OCI-LY3 (cell line): ENCODE results near the gene TPBGL.

Experiments
- H2AFZ ChIP-seq: fragments of 200-600, 300-600 bp; shearing (Covaris generic); 2 replicates; pipeline ENCODE4 v1.6.0; 2014; ENCODE audit warnings: antibody characterized with exemption, low read depth, low read length
- H3K27ac ChIP-seq: fragments of 200-600, 300-600 bp; sonication (generic); 2 replicates; pipeline ENCODE4 v1.5.1; 2014; ENCODE audit warnings: mild to moderate bottlenecking, low read length, moderate library complexity, mixed read lengths
- H3K27me3 ChIP-seq: fragments of 200-600, 300-600 bp; sonication (generic); 2 replicates; pipeline ENCODE4 v1.6.1; 2014; ENCODE audit warnings: low read depth, low read length, mixed read lengths
- H3K36me3 ChIP-seq: fragments of 200-600, 300-600 bp; sonication (generic); replicated peaks from 2 replicates; pipeline ENCODE3; 2014; ENCODE audit warnings: low read depth, low read length, mixed read lengths
- H3K4me1 ChIP-seq: fragments of 300-600, 200-600 bp; sonication (generic); 2 replicates; pipeline ENCODE4 v1.6.1; 2014; ENCODE audit warnings: low read length, mixed read lengths
- H3K4me2 ChIP-seq: fragments of 200-600, 300-600 bp; sonication (generic); 2 replicates; pipeline ENCODE4 v1.6.1; 2014; ENCODE audit warnings: low read length, mixed read lengths
- H3K4me3 ChIP-seq: fragments of 300-600, 200-600 bp; sonication (generic); 2 replicates; pipeline ENCODE4 v1.5.1; 2014; ENCODE audit warnings: antibody characterized with exemption, mild to moderate bottlenecking, low read length, moderate library complexity
- H3K79me2 ChIP-seq: fragments of 300-600, 200-600 bp; shearing (Covaris generic); 2 replicates; pipeline ENCODE4 v1.6.1; 2014; ENCODE audit warnings: mild to moderate bottlenecking, low read length, mixed read lengths
- H3K9ac ChIP-seq: fragments of 300-600, 200-600 bp; shearing (Covaris generic); 2 replicates; pipeline ENCODE4 v1.6.0; 2014; ENCODE audit warnings: mild to moderate bottlenecking, low read length, moderate library complexity
- H3K9me3 ChIP-seq: fragments of 200-600, 300-600 bp; shearing (Covaris generic); 2 replicates; pipeline ENCODE4 v1.6.1; 2014; ENCODE audit warnings: low read length, mixed read lengths; ENCODE audit not compliant: insufficient read depth
- H4K20me1 ChIP-seq: fragments of 200-600, 300-600 bp; sonication (generic); 2 replicates; pipeline ENCODE4 v1.6.1; 2016; ENCODE audit warnings: low read length, mixed read lengths; ENCODE audit not compliant: insufficient read depth
- CTCF ChIP-seq: fragments of 200-600, 300-600 bp; sonication (generic); IDR thresholded peaks from 2 replicates; pipeline ENCODE4 v1.5.1; 2014; ENCODE audit warnings: antibody characterized with exemption, low read length, low read depth
- EZH2phosphoT487 ChIP-seq: fragments of 200-600 bp; shearing (Covaris generic); IDR thresholded peaks from 2 replicates; pipeline ENCODE4 v1.6.1; 2018; ENCODE audit warnings: antibody characterized with exemption, mixed run types, low read depth

TPBGL gene

GRCh38 chr11:75233754-75234172 is 6.8 kb upstream of the TPBGL start:
- peaks cover 11% of the 10 kb centered on the region for H3K27me3 ChIP-seq
- H3K9ac ChIP-seq: no peak overlapping the region
- no peaks in the 10 kb centered on the region for H3K4me1 ChIP-seq
- peaks cover 6% of the 10 kb centered on the region; the same call in 1 of the 2 replicates for H4K20me1 ChIP-seq
- no peaks in the 10 kb centered on the region for H3K9me3 ChIP-seq
- H3K36me3 ChIP-seq: no peaks in the 10 kb centered on the region
- no peak overlapping the region for H3K27ac ChIP-seq
- no peaks in the 10 kb centered on the region for H3K79me2 ChIP-seq
- no peak for TF ChIP-seq CTCF
- TF ChIP-seq EZH2phosphoT487: no peak
- no peak overlapping the region for H3K4me3 ChIP-seq
- no peak overlapping the region for H3K4me2 ChIP-seq
- no peak overlapping the region for H2AFZ ChIP-seq

GRCh38 chr11:75236062-75236461 is 4.5 kb upstream of the TPBGL start:
- Histone ChIP-seq H3K27ac (no peak overlapping the region), H3K36me3 (no peaks in the 10 kb centered on the region), H3K4me3 (no peak overlapping the region), H2AFZ (no peak overlapping the region), H3K4me1 (no peaks in the 10 kb centered on the region), H3K9ac (no peak overlapping the region), H3K4me2 (no peak overlapping the region), H3K79me2 (no peaks in the 10 kb centered on the region), H3K9me3 (no peaks in the 10 kb centered on the region), H3K27me3 (peaks cover 1% of the 10 kb centered on the region; the same call in 1 of the 2 replicates), H4K20me1 (peaks cover 6% of the 10 kb centered on the region; the same call in 1 of the 2 replicates)
- TF ChIP-seq CTCF (no peak), EZH2phosphoT487 (no peak)

- Histone ChIP-seq H3K4me3 (no peak overlapping the region), H3K36me3 (no peaks in the 10 kb centered on the region), H3K79me2 (no peaks in the 10 kb centered on the region), H3K4me2 (no peak overlapping the region), H3K4me1 (no peaks in the 10 kb centered on the region), H4K20me1 (peaks cover 6% of the 10 kb centered on the region; the same call in 1 of the 2 replicates), H3K9me3 (no peaks in the 10 kb centered on the region), H3K27me3 (no peaks in the 10 kb centered on the region), H2AFZ (no peak overlapping the region), H3K9ac (no peak overlapping the region), H3K27ac (no peak overlapping the region)
- no peak for TF ChIP-seq EZH2phosphoT487
- no peak for TF ChIP-seq CTCF
Measured at GRCh38 chr11:75237050-75237449, 3.5 kb upstream of the TPBGL start.

- Histone ChIP-seq H3K27me3 (no peaks in the 10 kb centered on the region), H3K9ac (no peak overlapping the region), H3K27ac (no peak overlapping the region), H3K4me1 (no peaks in the 10 kb centered on the region), H3K4me2 (no peak overlapping the region), H2AFZ (no peak overlapping the region), H4K20me1 (peaks cover 6% of the 10 kb centered on the region; the same call in 1 of the 2 replicates), H3K36me3 (no peaks in the 10 kb centered on the region), H3K4me3 (no peak overlapping the region), H3K79me2 (no peaks in the 10 kb centered on the region), H3K9me3 (no peaks in the 10 kb centered on the region)
- TF ChIP-seq CTCF (no peak), EZH2phosphoT487 (no peak)
Measured at GRCh38 chr11:75238595-75239440, 1.8 kb upstream of the TPBGL start.
